Large intestine (tissue), 3 donors: ENCODE measurements around the gene PACSIN2. TPM values are rescaled to one million over a fixed set of nuclear protein-coding genes. Genes with fewer than 3 reads are reported as not detected.
"Not testable (repeated sequence)": the region's sequence is repeated elsewhere in the genome, so short reads cannot be mapped to it uniquely, and the experiment has no call there.

ENCODE experiments used
- DNase-seq, 2 donors: peaks; one replicate each; pipeline versions ENCODE4 v3.0.0 to v3.0.0-alpha.2; 2013
- H3K27ac ChIP-seq: one replicate; pipeline ENCODE4 v1.5.1; 2013; ENCODE audit warnings: low read length
- H3K27me3 ChIP-seq: 2 replicates; pipeline ENCODE4 v1.6.1; 2013; ENCODE audit warnings: low read length; ENCODE audit not compliant: control insufficient read depth, insufficient read depth
- H3K36me3 ChIP-seq: 2 replicates; pipeline ENCODE4 v1.6.1; 2013; ENCODE audit warnings: low read length; ENCODE audit not compliant: control insufficient read depth, insufficient read depth
- H3K4me1 ChIP-seq: one replicate; pipeline ENCODE4 v1.6.1; 2013; ENCODE audit warnings: low read length; ENCODE audit not compliant: control insufficient read depth, insufficient read depth
- H3K4me3 ChIP-seq: one replicate; pipeline ENCODE4 v1.5.1; 2013; ENCODE audit warnings: low read length
- H3K9me3 ChIP-seq: one replicate; pipeline ENCODE4 v1.6.1; 2013; ENCODE audit warnings: mild to moderate bottlenecking, low read depth, low read length, moderate library complexity; ENCODE audit not compliant: control insufficient read depth
- WGBS: methylation state at CpG from one replicate; pipeline ENCODE4 v1.1.5; 2013; ENCODE audit warnings: low lambda C conversion rate; ENCODE audit not compliant: insufficient coverage; 5-methylcytosine and 5-hydroxymethylcytosine counted together
- polyA plus RNA-seq: library from polyadenylated mRNA; unstranded; fragments of 120-200 nt; gene quantifications from one replicate; pipeline ENCODE4 v1.2.1, GENCODE V29; 2013

The PACSIN2 gene
- polyA plus RNA-seq, 1 donor, result 51.5 TPM

GRCh38 chr22:42938976-42939375, 76.0 kb downstream of the PACSIN2 start:
- H3K4me1 ChIP-seq, result peaks cover 40% of the 10 kb centered on the region
- H3K9me3 ChIP-seq, result no peaks in the 10 kb centered on the region
- no CpG with 5 or more reads among the region's 5 CpGs for WGBS
- no peak overlapping the region for H3K4me3 ChIP-seq
- H3K27ac ChIP-seq, result no peak overlapping the region
- no peaks in the 10 kb centered on the region for H3K27me3 ChIP-seq
- H3K36me3 ChIP-seq, result peaks cover 9% of the 10 kb centered on the region
- DNase-seq, result no peak

DNA sequence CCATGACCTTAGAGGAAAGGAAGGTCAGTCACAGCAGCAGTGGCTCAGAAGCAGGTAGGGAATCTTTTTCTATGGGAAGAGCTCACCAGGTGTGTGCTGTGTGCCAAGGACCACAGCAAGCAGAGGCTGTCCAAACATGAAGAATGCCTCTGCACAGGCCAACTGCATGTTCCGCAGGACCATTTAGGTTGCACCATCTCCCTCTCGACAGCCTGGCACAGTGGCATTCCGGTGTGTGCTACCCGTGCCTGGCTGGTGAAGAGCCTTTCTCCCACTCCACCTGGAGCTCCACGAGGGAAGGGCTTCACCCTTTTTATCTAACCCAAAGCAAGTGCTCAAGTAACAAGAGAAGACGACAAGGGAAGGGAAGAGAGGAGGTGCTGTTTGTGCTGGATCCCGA, 76.5 kb downstream of the PACSIN2 start:
- no CpG with 5 or more reads among the region's 7 CpGs for WGBS
- H3K9me3 ChIP-seq, result no peaks in the 10 kb centered on the region
- H3K4me1 ChIP-seq, result peaks cover 42% of the 10 kb centered on the region
- no peak for DNase-seq
- no peaks in the 10 kb centered on the region for H3K27me3 ChIP-seq
- H3K36me3 ChIP-seq, result peaks cover 8% of the 10 kb centered on the region
- no peak overlapping the region for H3K27ac ChIP-seq
- H3K4me3 ChIP-seq, result no peak overlapping the region

DNA sequence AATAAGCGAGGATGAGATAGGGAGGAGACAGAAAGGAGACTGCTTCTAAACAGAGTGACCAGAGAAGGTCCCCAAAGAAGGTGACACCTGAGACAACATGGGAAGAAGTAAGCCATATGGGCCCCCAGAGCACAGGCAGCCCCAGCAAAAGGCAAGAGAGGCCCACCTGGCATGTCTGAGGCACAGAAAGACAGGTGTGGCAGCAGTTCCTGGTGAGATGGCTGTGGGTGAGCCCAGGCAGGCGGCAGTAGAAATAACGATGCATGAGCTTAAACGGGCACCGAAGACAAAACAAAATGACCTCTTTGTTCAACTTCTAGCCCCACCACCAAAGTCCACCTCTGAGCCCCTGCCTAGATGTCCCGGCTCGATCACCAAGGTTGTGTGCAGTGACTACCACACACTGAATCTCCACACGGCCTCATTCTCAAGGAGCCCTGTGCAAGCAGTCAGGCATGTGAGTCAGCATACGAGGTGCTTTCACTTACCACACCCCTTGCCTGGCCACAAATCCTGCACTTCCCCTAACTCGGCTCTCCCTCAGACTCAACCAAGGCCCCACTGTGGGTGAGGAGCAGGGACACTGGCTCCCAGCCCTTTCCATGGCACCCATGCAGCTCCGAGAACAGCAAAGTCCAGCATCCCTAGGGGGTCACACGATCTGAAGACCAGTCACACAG, 77.6 kb downstream of the PACSIN2 start:
- DNase-seq, result peak; percentile 61 to 70
- Histone ChIP-seq H3K36me3 (peaks cover 5% of the 10 kb centered on the region), H3K27me3 (no peaks in the 10 kb centered on the region), H3K4me1 (peaks cover 44% of the 10 kb centered on the region), H3K27ac (no peak overlapping the region), H3K4me3 (no peak overlapping the region), H3K9me3 (no peaks in the 10 kb centered on the region)
- WGBS, result 100% methylated on average over 1 of the region's 12 CpGs

GRCh38 chr22:42936680-42937079, 78.3 kb downstream of the PACSIN2 start:
- not testable (repeated sequence) for DNase-seq, H3K36me3 ChIP-seq, H3K9me3 ChIP-seq, H3K27ac ChIP-seq, H3K4me3 ChIP-seq, H3K27me3 ChIP-seq
- WGBS, result no CpG with 5 or more reads among the region's 6 CpGs
- H3K4me1 ChIP-seq, result peaks cover 44% of the 10 kb centered on the region

GRCh38 chr22:42934338-42934737, 80.6 kb downstream of the PACSIN2 start:
- Histone ChIP-seq H3K4me1 (peaks cover 37% of the 10 kb centered on the region), H3K27ac (peak overlapping the region; percentile 60), H3K36me3 (peaks cover 5% of the 10 kb centered on the region), H3K4me3 (no peak overlapping the region), H3K9me3 (no peaks in the 10 kb centered on the region), H3K27me3 (no peaks in the 10 kb centered on the region)
- no peak for DNase-seq
- WGBS, result 62% methylated on average over 2 of the region's 5 CpGs

DNA sequence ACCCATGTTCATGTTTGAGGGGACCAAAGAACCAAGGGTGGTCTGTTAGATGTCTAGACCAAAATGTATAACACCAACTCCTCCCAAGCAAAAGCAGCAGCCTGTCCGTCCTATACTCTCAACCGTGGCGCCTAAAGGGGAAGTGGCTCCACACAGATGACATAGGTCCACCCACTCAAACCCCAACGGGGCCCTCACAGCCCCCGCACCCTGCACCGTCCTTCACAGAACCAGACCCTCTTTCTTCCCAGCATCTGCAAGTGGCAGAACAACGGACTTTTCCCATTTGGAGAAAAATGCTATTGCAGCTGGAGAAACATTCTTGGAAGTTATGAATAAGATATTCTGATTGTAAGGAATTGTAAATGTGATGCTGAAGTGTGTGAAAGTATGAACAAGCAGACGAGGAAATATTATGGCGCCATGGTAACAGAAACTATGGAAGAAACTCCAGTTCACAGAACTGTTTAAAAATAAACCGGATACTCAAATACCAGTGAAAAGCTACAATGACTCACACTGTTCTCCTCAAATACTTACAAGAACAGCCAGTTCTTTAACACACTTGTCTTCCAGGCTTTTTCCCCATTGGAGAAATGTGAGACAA, 81.4 kb downstream of the PACSIN2 start:
- no peak overlapping the region for H3K4me3 ChIP-seq
- DNase-seq, result peak; percentile 62 to 74
- 28% methylated on average over 3 of the region's 10 CpGs for WGBS
- no peaks in the 10 kb centered on the region for H3K9me3 ChIP-seq
- peak overlapping the region; percentile 77 for H3K27ac ChIP-seq
- peaks cover 31% of the 10 kb centered on the region for H3K4me1 ChIP-seq
- peaks cover 5% of the 10 kb centered on the region for H3K36me3 ChIP-seq
- H3K27me3 ChIP-seq, result no peaks in the 10 kb centered on the region

DNA sequence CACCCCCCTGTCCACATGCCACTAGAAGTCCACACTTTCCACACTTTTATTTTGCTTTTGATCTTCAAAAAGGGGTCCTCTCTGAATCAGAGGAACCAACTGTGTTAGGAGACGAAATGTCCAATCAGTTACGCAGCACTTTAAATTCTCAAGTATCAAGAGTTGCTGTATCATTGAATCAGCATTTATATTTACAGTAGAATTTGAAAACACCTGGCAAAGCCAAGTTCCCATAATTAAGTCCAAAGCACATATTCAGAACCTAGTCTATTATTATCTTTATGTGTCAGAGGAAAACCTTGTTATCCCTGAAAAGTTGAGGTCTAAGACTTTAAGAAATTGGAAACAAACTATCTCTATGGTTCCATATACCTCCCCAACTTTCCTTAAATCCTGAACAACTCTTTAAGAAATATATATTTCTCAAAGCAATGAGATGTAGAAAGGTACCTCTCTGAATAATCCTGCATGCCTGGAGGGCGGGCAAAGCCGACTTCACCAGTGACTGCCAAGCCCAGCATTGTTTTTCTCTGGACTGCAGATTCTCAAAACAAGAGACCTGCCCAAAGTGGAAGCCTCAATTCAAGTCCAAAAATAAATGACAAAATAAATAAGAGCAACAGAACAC, 82.0 kb downstream of the PACSIN2 start:
- no peaks in the 10 kb centered on the region for H3K9me3 ChIP-seq
- DNase-seq, result no peak
- no peaks in the 10 kb centered on the region for H3K27me3 ChIP-seq
- H3K36me3 ChIP-seq, result peaks cover 5% of the 10 kb centered on the region
- no peak overlapping the region for H3K4me3 ChIP-seq
- peaks cover 31% of the 10 kb centered on the region for H3K4me1 ChIP-seq
- WGBS, result no CpG with 5 or more reads among the region's 4 CpGs
- peak overlapping the region; percentile 77 for H3K27ac ChIP-seq

- 100% methylated on average over 1 of the region's 4 CpGs for WGBS
These were observed 82.8 kb downstream of the PACSIN2 start for GRCh38 chr22:42932197-42932519.

GRCh38 chr22:42931421-42932196, 83.3 kb downstream of the PACSIN2 start:
- H3K4me3 ChIP-seq, result no peak overlapping the region
- peaks cover 20% of the 10 kb centered on the region for H3K4me1 ChIP-seq
- no CpG with 5 or more reads among the region's 10 CpGs for WGBS

More at GRCh38 chr22:42932197-42932519, 82.8 kb downstream of the PACSIN2 start:
- Histone ChIP-seq H3K36me3 (peaks cover 4% of the 10 kb centered on the region), H3K4me3 (no peak overlapping the region), H3K27me3 (no peaks in the 10 kb centered on the region), H3K9me3 (no peaks in the 10 kb centered on the region), H3K4me1 (peaks cover 25% of the 10 kb centered on the region), H3K27ac (peak overlapping the region; percentile 20)
- DNase-seq, result no peak

DNA sequence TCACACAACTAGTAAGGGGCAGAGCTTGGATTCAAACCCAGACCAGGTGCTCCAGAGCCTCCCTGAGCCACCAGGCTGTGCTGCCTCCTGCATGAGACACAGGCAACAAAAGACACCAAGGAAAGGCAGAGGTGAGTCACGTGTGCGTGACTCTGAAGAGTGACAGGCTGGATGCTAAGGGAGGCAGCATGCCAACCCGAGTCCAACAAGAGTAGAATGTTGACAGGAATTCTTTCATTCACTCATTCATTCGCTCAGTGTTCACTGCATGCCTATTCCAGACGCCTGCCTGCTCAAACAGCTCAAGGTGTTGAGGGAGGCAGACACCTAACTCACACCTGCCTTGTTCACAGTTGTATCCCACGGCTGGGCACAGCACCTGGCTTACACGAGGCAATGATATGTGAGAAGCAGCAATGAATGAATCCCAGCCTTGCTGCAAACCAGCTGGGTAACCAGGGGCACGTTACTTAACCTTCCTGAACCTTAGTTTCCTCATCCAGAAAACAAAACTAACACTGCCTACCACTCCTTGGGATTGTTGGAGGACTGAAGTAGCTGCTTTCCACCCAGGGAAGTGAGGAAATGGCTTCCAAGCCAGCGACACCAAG, 84.0 kb downstream of the PACSIN2 start:
- no peak for DNase-seq
- peaks cover 20% of the 10 kb centered on the region for H3K4me1 ChIP-seq
- H3K4me3 ChIP-seq, result no peak overlapping the region
- no peaks in the 10 kb centered on the region for H3K27me3 ChIP-seq
- 80% methylated on average over 1 of the region's 9 CpGs for WGBS
- H3K27ac ChIP-seq, result peak overlapping the region; percentile 32
- no peaks in the 10 kb centered on the region for H3K9me3 ChIP-seq
- H3K36me3 ChIP-seq, result peaks cover 4% of the 10 kb centered on the region

More at GRCh38 chr22:42931421-42932196, 83.3 kb downstream of the PACSIN2 start:
- Histone ChIP-seq H3K27me3 (no peaks in the 10 kb centered on the region), H3K36me3 (peaks cover 4% of the 10 kb centered on the region), H3K27ac (peak overlapping the region; percentile 32), H3K9me3 (no peaks in the 10 kb centered on the region)
- no peak for DNase-seq
